GM19023 (cell line): Measurements from ENCODE around the gene BNC1.

Experiments used
- ATAC-seq: cut with Tn5 transposase; IDR thresholded peaks from one replicate; pipeline ENCODE4 v1.9.1; 2021; ENCODE audit warnings: mild to moderate bottlenecking, moderate library complexity; ENCODE audit not compliant: unreplicated experiment

Gene BNC1

GRCh38 chr15:83300826-83301225 is 16.4 kb upstream of the BNC1 start:
- ATAC-seq, result no peak

GRCh38 chr15:83299462-83299861 is 15.0 kb upstream of the BNC1 start:
- no peak for ATAC-seq

GRCh38 chr15:83295417-83295816 is 11.0 kb upstream of the BNC1 start:
- ATAC-seq, result no peak

- no peak for ATAC-seq
These were observed 8.7 kb upstream of the BNC1 start for GRCh38 chr15:83293201-83293600.

DNA sequence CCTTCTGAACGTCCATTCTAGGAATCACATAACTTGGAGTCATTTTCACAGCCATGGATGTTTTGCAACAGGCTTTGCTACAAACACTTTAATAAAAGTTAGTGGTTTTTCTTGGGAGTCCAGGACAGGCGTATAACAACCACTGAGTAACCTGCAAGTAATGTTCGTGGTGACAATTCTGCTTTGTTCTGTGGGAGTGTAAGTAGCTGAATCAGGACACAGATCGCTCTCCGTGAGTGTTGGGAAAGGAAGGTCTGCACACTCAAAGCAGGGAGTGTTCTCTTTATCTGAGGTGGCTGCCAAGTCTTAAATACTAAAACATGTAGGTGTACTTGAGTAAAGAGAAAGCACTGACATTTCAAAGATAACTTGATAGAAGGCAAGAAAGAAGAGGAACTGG is 7.9 kb upstream of the BNC1 start:
- ATAC-seq, result no peak

DNA sequence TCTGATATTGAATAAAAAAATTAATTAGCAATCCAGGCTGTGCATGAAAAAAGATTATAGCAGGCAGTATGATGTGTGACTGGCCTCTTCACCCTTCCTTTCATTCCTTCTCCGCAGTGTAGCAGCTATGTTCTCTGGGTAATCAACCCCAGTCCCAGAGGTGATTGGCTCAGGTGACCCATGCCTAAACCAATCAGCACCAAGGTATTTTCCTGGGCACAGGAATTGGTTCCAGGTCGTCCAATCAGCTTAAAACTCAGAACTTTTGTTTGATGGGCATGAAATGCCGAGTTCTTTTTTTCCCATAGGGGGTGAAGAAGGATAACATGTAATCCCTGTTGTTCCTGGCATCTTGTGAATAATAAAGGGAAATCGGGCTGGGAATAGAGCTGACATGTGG is 5.8 kb upstream of the BNC1 start:
- no peak for ATAC-seq

GRCh38 chr15:83289160-83289559 is 4.7 kb upstream of the BNC1 start:
- ATAC-seq, result no peak

GRCh38 chr15:83288381-83288801 is 3.9 kb upstream of the BNC1 start:
- ATAC-seq, result no peak

- no peak for ATAC-seq
These were observed 3.1 kb upstream of the BNC1 start for GRCh38 chr15:83287541-83288027.

- ATAC-seq, result no peak
These were observed 1.6 kb upstream of the BNC1 start for GRCh38 chr15:83285979-83286553.

GRCh38 chr15:83285284-83285978 is 967 bp upstream of the BNC1 start:
- no peak for ATAC-seq

- no peak for ATAC-seq
These were observed 478 bp downstream of the BNC1 start for GRCh38 chr15:83283813-83284558.

GRCh38 chr15:83283138-83283812 is 1.2 kb downstream of the BNC1 start:
- no peak for ATAC-seq

DNA sequence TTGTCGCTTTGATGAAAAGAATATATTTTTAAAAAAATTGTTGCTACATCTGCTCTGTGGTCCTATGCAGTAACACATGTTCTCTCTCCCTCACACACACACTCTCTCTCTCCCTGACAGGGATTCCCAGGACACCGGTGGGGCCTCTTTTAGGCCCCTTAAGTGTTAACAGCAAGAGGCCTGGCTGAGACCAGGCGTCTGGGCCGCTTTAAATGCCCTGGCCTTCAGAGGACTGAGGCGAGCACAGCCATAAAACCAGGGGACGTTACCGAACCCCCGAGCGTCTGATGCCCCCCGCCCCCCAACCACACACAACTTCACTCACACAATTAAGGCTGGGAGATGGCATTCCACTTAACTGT is 1.7 kb downstream of the BNC1 start:
- ATAC-seq, result no peak

DNA sequence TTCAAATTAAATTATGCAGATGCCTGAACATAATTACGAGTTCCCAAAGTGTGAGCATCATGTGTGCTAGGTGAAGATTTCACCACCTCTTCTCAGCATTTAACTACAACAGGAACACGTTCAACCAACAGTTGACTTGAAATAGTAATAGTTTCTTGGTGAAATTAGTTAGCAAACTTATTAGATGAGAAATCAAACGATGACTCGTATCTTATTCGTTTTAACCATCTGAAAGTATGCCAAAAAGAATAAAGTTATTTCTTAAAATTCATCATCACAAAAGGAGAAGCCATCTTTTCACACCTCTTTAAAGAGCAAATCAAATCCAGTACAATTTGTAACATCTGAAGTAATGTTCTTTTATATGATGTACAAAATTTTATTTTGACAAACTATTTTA is 2.3 kb downstream of the BNC1 start:
- ATAC-seq, result no peak

GRCh38 chr15:83278191-83278590 is 6.3 kb downstream of the BNC1 start:
- ATAC-seq, result no peak

- ATAC-seq, result no peak
These were observed 7.8 kb downstream of the BNC1 start for GRCh38 chr15:83276661-83277060.

GRCh38 chr15:83275412-83275811 is 9.1 kb downstream of the BNC1 start:
- ATAC-seq, result no peak

DNA sequence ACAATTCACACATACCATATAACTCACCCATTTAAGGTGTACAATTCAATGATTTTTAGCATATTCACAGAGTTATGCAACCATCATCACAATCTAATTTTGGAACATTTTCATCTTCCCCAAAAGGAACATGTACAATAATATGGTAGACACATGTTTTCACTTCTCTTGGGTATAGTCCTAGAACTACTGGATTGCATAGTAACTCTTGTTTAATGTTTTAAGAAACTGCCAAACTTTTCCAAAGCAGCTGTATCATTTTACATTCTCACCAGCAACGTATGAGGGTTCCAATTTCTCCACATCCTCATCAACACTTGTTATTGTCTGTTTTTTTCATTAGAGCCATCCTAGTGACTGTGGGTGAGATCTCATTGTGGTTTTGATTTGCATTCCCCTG is 14.3 kb downstream of the BNC1 start:
- ATAC-seq, result no peak

GRCh38 chr15:83268147-83268546 is 16.3 kb downstream of the BNC1 start:
- no peak for ATAC-seq

GRCh38 chr15:83262594-83263315 is 21.7 kb downstream of the BNC1 start:
- ATAC-seq, result no peak
